HG03571 (cell line): ENCODE results near the gene COPG2.

Experiments used
- ATAC-seq: cut with Tn5 transposase; IDR thresholded peaks from one replicate; pipeline ENCODE4 v1.9.1; 2021; ENCODE audit not compliant: unreplicated experiment

Gene COPG2

GRCh38 chr7:130500910-130501309 is 167.6 kb downstream of the COPG2 start:
- ATAC-seq, result no peak

- ATAC-seq, result no peak
These were observed 168.1 kb downstream of the COPG2 start for GRCh38 chr7:130500463-130500862.

GRCh38 chr7:130494431-130494858 is 174.1 kb downstream of the COPG2 start:
- no peak for ATAC-seq

- no peak for ATAC-seq
These were observed 175.2 kb downstream of the COPG2 start for GRCh38 chr7:130493275-130493873.

GRCh38 chr7:130492523-130493274 is 175.8 kb downstream of the COPG2 start:
- no peak for ATAC-seq

- no peak for ATAC-seq
These were observed 176.6 kb downstream of the COPG2 start, which contains the start of gene MEST for GRCh38 chr7:130491841-130492522. MEST (plus strand) TSS chr7:130492085; CDS start chr7:130492314, 229 bp downstream.

- no peak for ATAC-seq
These were observed 177.4 kb downstream of the COPG2 start for GRCh38 chr7:130490888-130491804.

- no peak for ATAC-seq
These were observed 178.2 kb downstream of the COPG2 start for GRCh38 chr7:130490311-130490791.

- ATAC-seq, result no peak
These were observed 179.2 kb downstream of the COPG2 start for GRCh38 chr7:130489140-130489983.

- no peak for ATAC-seq
These were observed 180.0 kb downstream of the COPG2 start for GRCh38 chr7:130488392-130489139.

GRCh38 chr7:130486954-130487436 is 181.6 kb downstream of the COPG2 start:
- ATAC-seq, result no peak

GRCh38 chr7:130486114-130486953 is 182.2 kb downstream of the COPG2 start:
- ATAC-seq, result no peak

GRCh38 chr7:130485734-130486113 is 182.8 kb downstream of the COPG2 start:
- no peak for ATAC-seq

GRCh38 chr7:130483031-130483430 is 185.5 kb downstream of the COPG2 start:
- ATAC-seq, result no peak

- ATAC-seq, result no peak
These were observed 186.7 kb downstream of the COPG2 start for GRCh38 chr7:130481898-130482297.

- no peak for ATAC-seq
These were observed 188.7 kb downstream of the COPG2 start for GRCh38 chr7:130479716-130480400.

- ATAC-seq, result no peak
These were observed 189.6 kb downstream of the COPG2 start for GRCh38 chr7:130478991-130479390.
